Epithelial cell of prostate (primary cell): ENCODE results near the gene PRKACB.
"Not testable (repeated sequence)": the region's sequence is repeated elsewhere in the genome, so short reads cannot be mapped to it uniquely, and the experiment has no call there.

Experiments
- DNase-seq: peaks from one replicate; pipeline ENCODE4 v3.0.0-alpha.2; 2011; ENCODE audit warnings: low read depth, low spot score
- H3K27ac ChIP-seq: fragments of 450-650 bp; 2 replicates; pipeline ENCODE4 v1.5.1; 2017; ENCODE audit warnings: mild to moderate bottlenecking

PRKACB gene

GRCh38 chr1:84143796-84144565 is at the start of gene PRKACB:
TSS of gene PRKACB (plus strand) at chr1:84144271. CDS start at chr1:84144362, 91 bp downstream.
- DNase-seq: no peak
- H3K27ac ChIP-seq: peak within 1 kb of the TSS; percentile 62

- H3K27ac ChIP-seq: no peak overlapping the region
- no peak for DNase-seq
These were observed 48.8 kb upstream of the PRKACB start for GRCh38 chr1:84095308-84095707.

- DNase-seq: no peak
- H3K27ac ChIP-seq: no peak overlapping the region
These were observed 47.9 kb upstream of the PRKACB start for GRCh38 chr1:84096176-84096575.

DNA sequence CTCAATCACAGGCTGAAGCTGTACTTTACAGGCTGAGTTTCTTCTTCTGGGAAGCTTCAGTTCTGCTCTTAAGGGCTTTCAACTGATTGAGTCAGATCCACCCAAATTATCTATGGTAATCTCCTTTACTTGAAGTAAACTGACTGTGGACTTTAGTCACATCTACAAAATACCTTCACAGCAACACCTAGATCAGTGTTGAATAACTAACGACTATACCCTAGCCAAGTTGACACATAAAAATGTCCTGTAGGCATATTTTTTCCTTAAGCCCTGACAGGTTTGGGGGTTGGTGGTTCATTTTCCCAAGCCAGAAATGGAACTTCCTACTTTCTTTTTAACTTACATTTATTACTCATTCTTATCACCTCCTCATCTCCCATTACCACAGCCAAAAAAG is 42.9 kb upstream of the PRKACB start:
- no peak for DNase-seq
- peak overlapping the region; percentile 20 for H3K27ac ChIP-seq

DNA sequence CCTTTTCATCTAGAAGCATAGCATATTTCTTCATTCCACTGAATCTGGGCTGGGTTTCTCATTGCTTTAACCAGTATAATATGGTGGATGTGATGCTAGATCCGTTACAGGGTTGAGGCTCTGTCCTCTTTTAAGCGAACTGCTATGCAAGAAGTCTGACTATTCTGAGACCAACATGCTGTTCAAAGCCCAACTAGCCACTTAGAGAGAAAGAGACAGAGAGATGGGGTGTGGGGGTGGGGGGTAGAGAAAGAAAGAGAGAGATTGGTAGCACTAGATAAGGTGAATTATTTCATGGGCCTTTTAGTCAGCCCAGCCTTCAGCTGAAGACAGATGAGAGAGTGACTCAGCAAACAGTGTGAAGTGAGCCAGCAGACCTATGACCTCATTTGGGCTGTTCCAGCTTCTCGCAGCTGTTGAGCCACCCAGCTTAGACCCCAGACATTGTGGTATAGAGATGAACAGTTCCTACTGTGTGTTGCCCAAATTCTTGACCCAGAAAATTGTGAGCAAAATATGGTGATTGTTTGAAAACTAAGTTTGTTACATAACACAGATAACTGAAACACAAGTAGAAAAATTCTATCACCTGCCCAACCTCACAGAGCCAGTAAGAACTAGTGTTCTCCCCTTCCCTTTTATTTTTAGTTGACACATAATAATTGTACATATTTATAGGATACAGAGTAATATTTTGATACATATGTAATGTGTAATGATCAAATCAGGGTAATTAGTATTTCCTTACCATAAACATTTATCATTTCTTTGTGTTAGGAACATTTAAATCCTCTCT is 40.7 kb upstream of the PRKACB start:
- H3K27ac ChIP-seq: no peak overlapping the region
- DNase-seq: peak; percentile 49

- not testable (repeated sequence) for DNase-seq
- peak overlapping the region; percentile 19 for H3K27ac ChIP-seq
These were observed 36.5 kb upstream of the PRKACB start for GRCh38 chr1:84107538-84107937.

DNA sequence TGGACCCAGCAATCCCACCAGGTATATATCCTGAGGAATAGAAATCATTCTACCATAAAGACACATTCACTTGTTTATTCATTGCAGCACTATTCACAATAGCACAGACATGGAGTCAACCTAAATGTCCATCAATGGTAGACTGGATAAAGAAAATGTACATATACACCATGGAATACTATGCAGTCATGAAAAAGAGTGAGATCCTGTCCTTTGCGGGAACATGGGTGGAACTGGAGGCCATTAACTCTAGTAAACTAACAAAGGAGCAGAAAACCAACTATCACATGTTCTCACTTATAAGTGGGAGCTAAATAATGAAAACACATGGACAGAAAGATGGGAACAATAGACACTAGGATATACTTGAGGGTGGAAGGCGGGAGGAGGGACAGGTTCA is 36.1 kb upstream of the PRKACB start:
- peak overlapping the region; percentile 19 for H3K27ac ChIP-seq
- DNase-seq: no peak

DNA sequence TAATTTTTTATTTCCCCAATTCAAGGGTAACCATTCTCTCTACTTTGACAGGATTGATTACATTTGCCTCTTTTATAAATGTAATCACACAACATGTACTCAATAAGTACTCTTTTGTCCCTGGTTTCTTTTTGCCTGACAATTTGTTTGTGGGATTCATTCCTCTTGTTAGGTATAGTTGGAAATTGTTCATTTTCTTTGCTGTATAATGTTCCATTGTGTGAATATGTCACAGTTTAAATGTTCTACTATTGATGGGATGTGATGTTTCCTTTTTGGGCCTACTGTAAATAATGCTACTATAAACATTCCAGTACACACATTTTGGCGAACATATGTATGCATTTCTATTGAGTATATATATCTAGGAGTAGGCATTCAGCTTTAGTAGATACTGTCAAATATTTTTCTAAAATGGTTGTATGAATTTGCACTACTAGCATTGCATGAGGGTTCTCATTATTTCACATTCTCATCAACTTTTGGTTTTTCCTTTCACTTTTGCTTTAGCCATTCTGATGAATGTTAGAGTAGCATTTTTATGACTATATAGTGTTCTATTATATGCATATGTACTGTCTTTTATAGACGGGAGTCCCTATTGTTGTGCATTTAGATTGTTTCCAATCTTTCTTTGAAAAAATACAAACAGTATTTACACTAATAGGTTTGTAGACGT is 35.0 kb upstream of the PRKACB start:
- H3K27ac ChIP-seq: no peak overlapping the region
- DNase-seq: no peak

DNA sequence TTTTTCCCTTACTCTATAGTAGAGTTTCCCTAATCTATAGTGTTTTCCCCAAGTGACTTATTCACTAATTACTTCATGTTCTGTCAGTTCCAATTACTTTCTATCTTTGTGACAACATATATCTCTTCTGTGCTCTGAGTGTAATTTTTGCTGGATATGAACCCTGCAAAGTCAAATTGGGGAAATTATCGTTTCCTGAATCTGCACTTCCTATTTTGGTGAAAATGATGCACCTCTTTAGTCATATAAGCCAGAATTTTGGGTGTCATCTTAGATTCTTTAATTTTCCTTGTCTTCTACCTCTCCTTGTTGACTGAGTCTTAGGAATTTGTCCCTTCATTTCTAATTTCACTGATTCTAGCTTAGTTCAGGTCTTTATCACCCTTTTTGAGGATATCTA is 33.4 kb upstream of the PRKACB start:
- no peak for DNase-seq
- H3K27ac ChIP-seq: no peak overlapping the region

DNA sequence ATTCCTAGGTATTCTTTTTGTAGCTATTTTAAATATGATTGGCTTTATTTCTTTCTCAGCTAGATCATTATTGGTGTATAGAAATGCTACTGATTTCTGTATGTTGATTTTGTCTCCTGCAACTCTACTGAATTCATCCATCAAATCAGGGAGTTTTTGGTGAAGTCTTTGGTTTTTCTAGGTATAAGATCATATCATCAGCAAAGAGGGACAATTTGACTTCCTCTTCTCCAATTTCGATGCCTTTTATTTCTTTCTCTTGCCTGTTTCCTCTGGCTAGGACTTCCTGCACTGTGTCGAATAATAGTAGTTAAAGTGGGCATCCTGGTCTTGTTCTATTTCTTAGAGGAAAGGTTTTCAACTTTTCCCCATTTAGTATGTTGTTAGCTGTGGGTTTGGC is 27.5 kb upstream of the PRKACB start:
- DNase-seq: no peak
- H3K27ac ChIP-seq: no peak overlapping the region

- DNase-seq: no peak
- H3K27ac ChIP-seq: peak overlapping the region; percentile 45
These were observed 26.2 kb upstream of the PRKACB start for GRCh38 chr1:84117868-84118267.

DNA sequence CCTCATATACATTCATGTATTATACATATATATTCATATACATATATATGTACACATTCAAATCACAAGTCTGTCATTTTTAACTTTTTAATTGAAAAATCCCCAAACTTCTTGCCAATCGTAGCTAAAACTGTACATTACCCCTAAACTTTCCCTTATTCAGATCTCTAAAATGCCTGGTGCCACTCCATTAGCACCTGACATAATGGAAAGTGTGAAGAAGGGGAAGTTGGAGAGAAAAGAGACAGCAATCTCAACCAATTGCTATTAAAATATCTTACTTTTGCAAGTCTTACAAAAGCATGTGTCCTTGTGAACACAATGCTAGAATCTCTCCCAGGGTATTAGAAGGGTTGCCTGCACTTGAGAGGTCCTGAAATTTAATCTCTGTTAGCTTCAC is 22.7 kb upstream of the PRKACB start:
- DNase-seq: no peak
- H3K27ac ChIP-seq: no peak overlapping the region

DNA sequence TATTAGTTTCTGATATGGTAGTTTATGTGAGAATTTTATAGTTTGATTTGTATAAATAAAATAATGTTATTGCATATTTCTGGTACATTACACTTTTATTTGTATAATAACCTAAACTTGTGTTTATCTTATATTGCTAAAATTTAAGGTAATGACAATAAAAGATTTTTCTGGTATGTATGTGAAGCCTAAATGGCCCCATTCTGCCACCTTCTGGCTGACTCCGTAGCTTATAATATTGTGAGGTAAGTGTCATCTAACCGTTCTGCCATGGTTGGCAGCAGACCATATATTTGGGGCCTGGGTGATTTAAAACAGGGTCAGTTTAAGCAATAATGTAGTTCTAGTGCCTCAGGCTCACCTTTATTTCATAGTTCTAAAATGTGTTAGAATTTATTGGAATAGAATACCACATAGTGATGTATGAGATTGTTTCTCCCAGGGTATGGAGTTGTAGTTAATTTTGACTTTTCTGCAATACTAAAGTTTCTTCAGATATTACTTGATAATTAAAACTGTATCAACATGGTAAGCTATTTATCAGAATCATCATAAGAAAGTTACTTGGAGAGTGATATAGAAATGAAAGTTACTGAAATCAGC is 21.2 kb upstream of the PRKACB start:
- no peak overlapping the region for H3K27ac ChIP-seq
- no peak for DNase-seq

GRCh38 chr1:84133479-84133878 is 10.6 kb upstream of the PRKACB start:
- no peak for DNase-seq
- no peak overlapping the region for H3K27ac ChIP-seq

DNA sequence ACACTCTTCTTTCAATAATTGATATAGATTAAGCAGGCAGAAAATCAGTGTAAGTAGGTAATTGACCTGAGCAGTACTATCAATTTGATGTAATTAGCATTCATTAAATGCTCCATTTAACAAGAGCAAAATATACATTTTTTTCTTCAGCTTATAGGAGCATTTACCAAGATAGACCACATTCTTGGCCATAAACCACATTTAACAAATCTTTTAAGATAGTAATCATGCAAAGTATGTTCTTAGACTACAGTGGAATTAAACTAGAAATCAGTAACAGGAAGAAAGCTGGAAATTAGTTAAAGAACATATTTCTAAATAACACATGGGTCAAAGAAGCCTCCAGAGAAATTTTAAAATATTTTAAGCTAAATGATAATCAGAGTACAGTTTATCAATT is 8.7 kb upstream of the PRKACB start:
- H3K27ac ChIP-seq: no peak overlapping the region
- no peak for DNase-seq

DNA sequence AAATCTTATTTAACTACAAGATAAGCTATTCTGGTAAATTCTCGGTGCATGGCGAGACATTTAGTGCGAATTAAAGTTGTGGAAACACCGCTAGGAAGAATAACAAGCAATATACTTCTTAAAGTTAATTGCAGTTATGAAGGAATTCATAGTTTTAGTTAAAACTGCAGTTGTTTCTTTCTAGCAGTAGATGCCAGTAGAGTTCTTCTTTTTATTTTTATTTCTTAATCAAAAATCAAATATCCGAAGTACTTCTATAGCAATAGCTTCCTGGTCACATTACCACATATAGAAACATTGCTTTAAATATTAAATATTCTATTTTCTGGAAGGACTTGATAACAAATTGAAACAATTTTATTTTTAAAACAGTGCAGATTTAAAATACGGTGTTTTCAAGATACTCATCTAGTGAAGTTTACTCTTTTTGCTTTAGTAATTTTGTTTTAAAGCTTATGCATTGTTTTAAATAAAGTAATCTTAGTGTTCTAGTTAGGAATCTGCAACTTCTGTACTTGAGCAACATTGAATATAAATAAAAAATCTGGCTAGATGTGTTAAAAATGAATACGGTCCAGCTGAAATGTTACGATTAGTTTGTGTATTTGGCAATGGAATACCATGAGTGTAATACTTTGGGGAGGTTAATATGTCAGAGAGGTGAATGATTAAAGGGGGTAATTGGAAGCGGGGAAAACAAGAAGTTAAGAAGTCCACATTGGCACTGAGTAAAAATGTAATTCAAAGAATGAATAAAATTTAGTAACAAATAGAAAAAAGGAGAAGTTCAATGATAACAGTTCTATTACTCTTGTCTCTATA is 2.7 kb upstream of the PRKACB start:
- DNase-seq: no peak
- no peak overlapping the region for H3K27ac ChIP-seq

DNA sequence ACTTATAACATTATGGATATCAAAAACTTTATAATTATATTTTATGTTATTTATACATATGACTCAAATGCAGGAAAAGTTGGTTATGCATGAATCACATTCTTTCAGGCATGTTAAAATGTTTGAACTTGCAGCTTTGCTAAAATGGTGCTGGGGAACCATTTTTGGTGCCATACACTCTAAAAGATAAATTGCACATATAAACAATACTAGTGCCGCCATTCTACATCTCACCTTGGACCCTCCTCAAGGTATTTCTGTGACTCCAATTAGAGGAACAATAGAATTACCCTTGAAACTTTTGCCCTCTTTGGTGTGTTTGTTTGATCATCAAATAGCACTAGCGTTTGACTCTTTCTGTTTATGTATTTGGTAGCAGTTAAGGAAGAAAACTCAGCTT is 997 bp downstream of the PRKACB start:
- H3K27ac ChIP-seq: peak overlapping the region; percentile 62
- DNase-seq: no peak

GRCh38 chr1:84146411-84147032 is 2.5 kb downstream of the PRKACB start:
- DNase-seq: no peak

GRCh38 chr1:84148758-84149157 is 4.7 kb downstream of the PRKACB start:
- no peak overlapping the region for H3K27ac ChIP-seq
- no peak for DNase-seq

More at GRCh38 chr1:84146411-84147032, 2.5 kb downstream of the PRKACB start:
- H3K27ac ChIP-seq: no peak overlapping the region
